OCI-LY7 (cell line): ENCODE measurements around the gene NFAM1.

Experiments used
- EZH2phosphoT487 ChIP-seq: fragments of 200-600 bp; sonication (generic); IDR thresholded peaks from 2 replicates; pipeline ENCODE4 v1.6.1; 2018; ENCODE audit warnings: low read depth, borderline replicate concordance, mild to moderate bottlenecking, mixed run types, antibody characterized with exemption, low read length, moderate library complexity, mixed read lengths
- TF ChIP-seq, protein P1 (sequence below): fragments of 200-600 bp; sonication (generic); conservative IDR thresholded peaks from 2 replicates; pipeline ENCODE4 v1.5.1; 2014; ENCODE audit warnings: mild to moderate bottlenecking, antibody characterized with exemption, low read length, moderate library complexity, mixed read lengths

DNA sequence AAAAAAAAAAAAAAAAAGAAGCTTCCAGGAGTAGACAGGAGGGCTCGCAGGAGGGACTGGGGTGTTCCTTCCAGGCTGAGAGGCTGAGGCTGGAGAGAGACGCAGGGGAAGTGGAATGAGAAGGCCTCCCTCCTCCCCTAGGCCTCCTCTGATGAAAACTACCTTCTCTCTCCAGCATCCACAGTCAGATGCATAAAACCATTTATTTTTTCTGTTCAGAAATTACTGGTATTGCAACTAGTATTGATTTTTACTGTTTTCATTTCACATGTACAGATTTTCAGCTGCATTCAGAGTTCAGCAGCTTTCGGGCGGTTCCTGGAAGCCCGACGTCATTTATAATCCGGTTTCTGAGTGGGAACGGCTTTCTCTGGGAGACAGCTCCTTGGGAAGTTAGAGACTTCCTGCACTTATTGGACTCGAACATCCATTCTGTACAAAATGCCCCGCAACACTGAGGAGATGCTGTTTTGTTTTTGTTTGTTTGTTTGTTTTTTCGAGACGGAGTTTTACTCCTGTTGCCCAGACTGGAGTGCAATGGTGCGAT, 6.9 kb upstream of the NFAM1 start:
- no peak for TF ChIP-seq EZH2phosphoT487
- TF ChIP-seq, protein P1, sequence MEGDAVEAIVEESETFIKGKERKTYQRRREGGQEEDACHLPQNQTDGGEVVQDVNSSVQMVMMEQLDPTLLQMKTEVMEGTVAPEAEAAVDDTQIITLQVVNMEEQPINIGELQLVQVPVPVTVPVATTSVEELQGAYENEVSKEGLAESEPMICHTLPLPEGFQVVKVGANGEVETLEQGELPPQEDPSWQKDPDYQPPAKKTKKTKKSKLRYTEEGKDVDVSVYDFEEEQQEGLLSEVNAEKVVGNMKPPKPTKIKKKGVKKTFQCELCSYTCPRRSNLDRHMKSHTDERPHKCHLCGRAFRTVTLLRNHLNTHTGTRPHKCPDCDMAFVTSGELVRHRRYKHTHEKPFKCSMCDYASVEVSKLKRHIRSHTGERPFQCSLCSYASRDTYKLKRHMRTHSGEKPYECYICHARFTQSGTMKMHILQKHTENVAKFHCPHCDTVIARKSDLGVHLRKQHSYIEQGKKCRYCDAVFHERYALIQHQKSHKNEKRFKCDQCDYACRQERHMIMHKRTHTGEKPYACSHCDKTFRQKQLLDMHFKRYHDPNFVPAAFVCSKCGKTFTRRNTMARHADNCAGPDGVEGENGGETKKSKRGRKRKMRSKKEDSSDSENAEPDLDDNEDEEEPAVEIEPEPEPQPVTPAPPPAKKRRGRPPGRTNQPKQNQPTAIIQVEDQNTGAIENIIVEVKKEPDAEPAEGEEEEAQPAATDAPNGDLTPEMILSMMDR: no peak
